A549 (cell line): ENCODE measurements around the gene C2orf69. TPM values are rescaled to one million over a fixed set of nuclear protein-coding genes. Genes with fewer than 3 reads are reported as not detected.

Source experiments
- ATAC-seq, 2 experiments: fragments of 200-7000 bp in 1 of 2; fragments of >200 bp in 1 of 2; cut with Nextera tagmentation in 1 of 2; cut with Tn5 transposase in 1 of 2; 3 replicates each; pipeline versions ENCODE4 v1.8.0 to v1.9.1; 2018 to 2020; ENCODE audit warnings: mild to moderate bottlenecking in 1 of 2, moderate library complexity in 1 of 2
- CTCF ChIA-PET: fragments of 300-600 bp; sonication (Branson Sonifier 250); formaldehyde crosslinking; extraction: SDS; loops from one replicate; lab custom pipeline; 2021; ENCODE audit warnings: antibody characterized with exemption, inconsistent platforms; lab: Yijun Ruan, JAX
- POLR2A ChIA-PET: fragments of 350-600 bp; formaldehyde crosslinking; extraction: SDS; loops from one replicate; lab custom pipeline; 2021; ENCODE audit warnings: antibody characterized with exemption, inconsistent platforms; lab: Yijun Ruan, JAX
- DNase-seq, 2 experiments: peaks; one replicate each; pipeline versions ENCODE4 v3.0.0 to v3.0.0-alpha.2; 2011 to 2016; ENCODE audit warnings: low read depth in 1 of 2, low spot score in 1 of 2
- FAIRE-seq: peaks from 2 replicates; lab custom pipeline; 2011; peaks lifted over from hg19 to GRCh38; lab: Jason Lieb, UNC
- H3K27ac ChIP-seq, 2 experiments: fragments of >200 bp; sonication (Bioruptor Twin); formaldehyde crosslinking; 3 replicates each; pipeline ENCODE4 v1.5.1; 2016 to 2017
- H3K4me1 ChIP-seq: fragments of >200 bp; sonication (Bioruptor Twin); formaldehyde crosslinking; 3 replicates; pipeline ENCODE4 v1.6.1; 2016
- H3K4me2 ChIP-seq: fragments of >200 bp; sonication (Bioruptor Twin); formaldehyde crosslinking; 3 replicates; pipeline ENCODE4 v1.6.1; 2016
- H3K4me3 ChIP-seq: fragments of >200 bp; sonication (Bioruptor Twin); formaldehyde crosslinking; 3 replicates; pipeline ENCODE4 v1.5.1; 2016
- H3K9me3 ChIP-seq: fragments of >200 bp; sonication (Bioruptor Twin); formaldehyde crosslinking; 3 replicates; pipeline ENCODE4 v1.6.1; 2016
- ATOH8 ChIP-seq: fragments of 250-450 bp; sonication (Bioruptor Pico); IDR thresholded peaks from 2 replicates; pipeline ENCODE4 v1.5.0; 2020; ENCODE audit warnings: low read depth, mild to moderate bottlenecking, moderate library complexity
- BHLHE40 ChIP-seq: IDR thresholded peaks from 2 replicates; pipeline ENCODE4 v1.6.1; 2012; ENCODE audit warnings: low read depth, low read length, inconsistent platforms
- CBX2 ChIP-seq: fragments of 200-600 bp; sonication (generic); IDR thresholded peaks from 2 replicates; pipeline ENCODE4 v1.6.1; 2016; ENCODE audit warnings: low read depth, mild to moderate bottlenecking, borderline replicate concordance
- CBX8 ChIP-seq: fragments of 200-600 bp; sonication (generic); IDR thresholded peaks from 2 replicates; pipeline ENCODE4 v1.6.1; 2016
- CHD4 ChIP-seq: fragments of 200-600 bp; sonication (generic); IDR thresholded peaks from 2 replicates; pipeline ENCODE4 v1.6.1; 2016; ENCODE audit warnings: antibody characterized with exemption, mild to moderate bottlenecking, borderline replicate concordance
- CTCF ChIP-seq: fragments of >200 bp; sonication (Bioruptor Twin); formaldehyde crosslinking; IDR thresholded peaks from 3 replicates; pipeline ENCODE4 v1.5.1; 2016
- EHF ChIP-seq: fragments of 250-450 bp; sonication (Bioruptor Pico); IDR thresholded peaks from 2 replicates; pipeline ENCODE4 v1.5.0; 2020; ENCODE audit warnings: mild to moderate bottlenecking
- ELK1 ChIP-seq: fragments of 150-350 bp; IDR thresholded peaks from 2 replicates; pipeline ENCODE4 v1.6.1; 2014; ENCODE audit warnings: low read depth, mild to moderate bottlenecking, low read length
- FOSB ChIP-seq: fragments of 250-450 bp; sonication (Bioruptor Pico); IDR thresholded peaks from 2 replicates; pipeline ENCODE4 v1.5.0; 2020; ENCODE audit warnings: mild to moderate bottlenecking, moderate library complexity
- FOSL2 ChIP-seq, 2 experiments: fragments of 450-650 bp in 1 of 2; fragments of >200 bp in 1 of 2; sonication (Bioruptor Twin) in 1 of 2; formaldehyde crosslinking; IDR thresholded peaks; 2 replicates each; pipeline versions ENCODE4 v1.5.0 to v1.6.1; 2016 to 2020; ENCODE audit warnings: mild to moderate bottlenecking in 1 of 2, moderate library complexity in 1 of 2
- HES2 ChIP-seq: fragments of >200 bp; sonication (Bioruptor Twin); formaldehyde crosslinking; IDR thresholded peaks from 2 replicates; pipeline ENCODE4 v1.6.1; 2016
- JUN ChIP-seq, 2 experiments: fragments of >200 bp; sonication (Bioruptor Twin); formaldehyde crosslinking; IDR thresholded peaks; 2 replicates in 1 of 2; 3 replicates in 1 of 2; pipeline ENCODE4 v1.6.1; 2016 to 2017
- JUNB ChIP-seq: fragments of >200 bp; sonication (Bioruptor Twin); formaldehyde crosslinking; IDR thresholded peaks from 2 replicates; pipeline ENCODE4 v1.6.1; 2016
- KDM5A ChIP-seq: fragments of 200-600 bp; sonication (generic); IDR thresholded peaks from 2 replicates; pipeline ENCODE4 v1.6.1; 2016; ENCODE audit warnings: antibody characterized with exemption, mild to moderate bottlenecking
- MAFK ChIP-seq: fragments of 450-650 bp; IDR thresholded peaks from 2 replicates; pipeline ENCODE4 v1.6.1; 2014; ENCODE audit not compliant: partially characterized antibody
- MAX ChIP-seq: IDR thresholded peaks from 2 replicates; pipeline ENCODE4 v1.6.1; 2012
- MAZ ChIP-seq: fragments of 150-350 bp; IDR thresholded peaks from 2 replicates; pipeline ENCODE4 v1.6.1; 2014; ENCODE audit warnings: antibody characterized with exemption, low read depth, low read length, borderline replicate concordance
- MYC ChIP-seq: IDR thresholded peaks from 2 replicates; pipeline ENCODE4 v1.6.1; 2012; ENCODE audit warnings: mild to moderate bottlenecking, inconsistent platforms, low read length, improper control_type of control experiment, borderline replicate concordance
- NFE2L2 ChIP-seq: fragments of 150-350 bp; conservative IDR thresholded peaks from 2 replicates; pipeline ENCODE4 v1.6.1; 2014; ENCODE audit warnings: low read length
- NPAS2 ChIP-seq: fragments of 250-450 bp; sonication (Bioruptor Pico); IDR thresholded peaks from 2 replicates; pipeline ENCODE4 v1.8.0; 2022; ENCODE audit warnings: mild to moderate bottlenecking, moderate library complexity, borderline replicate concordance
- NR3C1 ChIP-seq: fragments of >200 bp; sonication (Bioruptor Twin); formaldehyde crosslinking; IDR thresholded peaks from 3 replicates; pipeline ENCODE4 v1.6.1; 2017
- PHF8 ChIP-seq: fragments of 200-600 bp; sonication (generic); IDR thresholded peaks from 2 replicates; pipeline ENCODE4 v1.6.1; 2016; ENCODE audit warnings: low read depth, mild to moderate bottlenecking, antibody characterized with exemption, moderate library complexity, borderline replicate concordance
- POLR2AphosphoS2 ChIP-seq: conservative IDR thresholded peaks from 2 replicates; pipeline ENCODE4 v1.6.1; 2012; ENCODE audit warnings: low read length, improper control_type of control experiment, inconsistent platforms
- RCOR1 ChIP-seq: fragments of 150-350 bp; IDR thresholded peaks from 2 replicates; pipeline ENCODE4 v1.6.1; 2014; ENCODE audit warnings: antibody characterized with exemption, low read length, low read depth
- SMC3 ChIP-seq: fragments of >200 bp; sonication (Bioruptor Twin); formaldehyde crosslinking; IDR thresholded peaks from 3 replicates; pipeline ENCODE4 v1.6.1; 2018; ENCODE audit warnings: inconsistent platforms
- SREBF2 ChIP-seq: fragments of 450-650 bp; IDR thresholded peaks from 2 replicates; pipeline ENCODE4 v1.6.1; 2014; ENCODE audit warnings: mild to moderate bottlenecking, moderate library complexity
- TFCP2L1 ChIP-seq: fragments of 250-450 bp; sonication (Bioruptor Pico); IDR thresholded peaks from 2 replicates; pipeline ENCODE4 v1.5.0; 2021; ENCODE audit warnings: mild to moderate bottlenecking
- ZC3H11A ChIP-seq: fragments of 450-650 bp; IDR thresholded peaks from 2 replicates; pipeline ENCODE4 v1.6.1; 2014; ENCODE audit warnings: antibody characterized with exemption, mild to moderate bottlenecking
- ZFP36 ChIP-seq: fragments of 450-650 bp; IDR thresholded peaks from 2 replicates; pipeline ENCODE4 v1.6.1; 2014; ENCODE audit warnings: borderline replicate concordance; ENCODE audit not compliant: partially characterized antibody
- ZNF302 ChIP-seq: fragments of 250-450 bp; sonication (Bioruptor Pico); IDR thresholded peaks from 2 replicates; pipeline ENCODE4 v1.9.0; 2021; ENCODE audit warnings: inconsistent platforms, mild to moderate bottlenecking, moderate library complexity
- ZSCAN20 ChIP-seq: fragments of 250-450 bp; sonication (Bioruptor Pico); IDR thresholded peaks from 2 replicates; pipeline ENCODE4 v1.8.0; 2022; ENCODE audit warnings: mild to moderate bottlenecking, moderate library complexity
- WGBS: methylation state at CpG from one replicate; pipeline ENCODE4 v1.1.6; 2017; ENCODE audit errors: missing lambda C conversion rate; 5-methylcytosine and 5-hydroxymethylcytosine counted together
- polyA plus RNA-seq, 4 experiments: library from polyadenylated mRNA; depleted of rRNA in 3 of 4; stranded (reverse); fragments of >200 nt; fragmentation: RNase III in 1 of 4; extraction: RNeasy Plus Mini Kit Qiagen cat#74134 plus additional on column Dnase treatment in 1 of 4; gene quantifications; 2 replicates in 3 of 4; 3 replicates in 1 of 4; pipeline ENCODE4 v1.2.3, GENCODE V29; 2011 to 2017

C2orf69 gene
- polyA plus RNA-seq, 2 of the 4 experiments (the other 2 are of a cell fraction): 9.3 to 9.9 TPM

- POLR2A ChIA-PET: no interaction called here
- TF ChIP-seq ZNF302 (no peak), BHLHE40 (no peak), MAX (no peak), NFE2L2 (no peak), FOSL2 (IDR thresholded peaks at IDR 0.05) (no peak), FOSL2 (CRISPR knock-in tag; IDR thresholded peaks at IDR 0.05) (no peak), RCOR1 (no peak), NPAS2 (no peak), SMC3 (no peak), ATOH8 (CRISPR knock-in tag) (no peak), CHD4 (no peak), CBX8 (no peak), FOSB (CRISPR knock-in tag) (no peak), SREBF2 (no peak), NR3C1 (no peak), TFCP2L1 (CRISPR knock-in tag) (no peak)
- TF ChIP-seq, all 56 proteins: peak for 0
- CTCF ChIA-PET: interaction anchor here (0.5 to 0.8 kb wide), 2 partner anchors 13 to 87 kb away, joined by 3 read pairs; no protein-coding TSS in a partner anchor
Observed at GRCh38 chr2:199929262-199929661, 18.2 kb downstream of the C2orf69 start.

GRCh38 chr2:199932312-199932855 lies 21.3 kb downstream of the C2orf69 start:
- TF ChIP-seq TFCP2L1 (CRISPR knock-in tag): no peak
- TF ChIP-seq JUNB: no peak
- TF ChIP-seq HES2: no peak
- no peak for TF ChIP-seq ZC3H11A
- no peak for TF ChIP-seq FOSL2 (IDR thresholded peaks at IDR 0.05)
- no peak for TF ChIP-seq FOSL2 (CRISPR knock-in tag; IDR thresholded peaks at IDR 0.05)
- no peak for TF ChIP-seq CHD4
- TF ChIP-seq JUN (IDR thresholded peaks at IDR 0.05): no peak
- TF ChIP-seq CBX2: no peak
- no peak for TF ChIP-seq MAFK
- ChIA-PET POLR2A (no interaction called here), CTCF (no interaction called here)
- H3K27ac ChIP-seq: no peak overlapping the region
- H3K4me3 ChIP-seq: no peak overlapping the region
- peaks cover 21% of the 10 kb centered on the region; the same call in 2 of the 3 replicates for H3K4me1 ChIP-seq
- no peaks in the 10 kb centered on the region for H3K9me3 ChIP-seq
- peak; percentile 53 to 64; a peak in 5 of 6 replicates for ATAC-seq
- 74% methylated on average over 4 of the region's 4 CpGs for WGBS
- no peak for DNase-seq
- H3K4me2 ChIP-seq: no peak overlapping the region
- FAIRE-seq: no peak

More at GRCh38 chr2:199929262-199929661, 18.2 kb downstream of the C2orf69 start:
- Histone ChIP-seq H3K4me2 (no peak overlapping the region), H3K4me1 (peaks cover 11% of the 10 kb centered on the region; the same call in 2 of the 3 replicates), H3K4me3 (no peak overlapping the region), H3K27ac (no peak overlapping the region), H3K9me3 (no peaks in the 10 kb centered on the region)
- 85% methylated on average over 2 of the region's 2 CpGs for WGBS
- FAIRE-seq (no peak), ATAC-seq (peak in 1 of 2 experiments; percentile 46; a peak in 1 of 6 replicates), DNase-seq (no peak)

GRCh38 chr2:199933466-199933865 lies 22.4 kb downstream of the C2orf69 start:
- WGBS: 71% methylated on average over 3 of the region's 3 CpGs
- FAIRE-seq (no peak), ATAC-seq (no peak), DNase-seq (no peak)
- no peak overlapping the region for H3K27ac ChIP-seq
- TF ChIP-seq MYC (no peak), ZFP36 (no peak), ELK1 (no peak), POLR2AphosphoS2 (no peak), ZSCAN20 (CRISPR knock-in tag) (no peak), EHF (no peak), KDM5A (no peak), CBX2 (no peak), PHF8 (no peak), MAX (no peak), CTCF (no peak), MAZ (no peak), RCOR1 (no peak), JUN (IDR thresholded peaks at IDR 0.05) (no peak), ZC3H11A (no peak), ZNF302 (no peak)
- H3K4me1 ChIP-seq: peaks cover 21% of the 10 kb centered on the region; the same call in 2 of the 3 replicates
- no peak overlapping the region for H3K4me3 ChIP-seq
- ChIA-PET POLR2A (no interaction called here), CTCF (interaction anchor here (1.0 kb wide), 1 partner anchor 14 kb away, joined by 3 read pairs; no protein-coding TSS in a partner anchor)
- H3K4me2 ChIP-seq: no peak overlapping the region
- no peaks in the 10 kb centered on the region for H3K9me3 ChIP-seq
